MCF 10A (cell line): ENCODE results near the gene PCDHGA6. TPM values are rescaled to one million over a fixed set of nuclear protein-coding genes. Genes with fewer than 3 reads are reported as not detected.
"Not testable (repeated sequence)": the region's sequence is repeated elsewhere in the genome, so short reads cannot be mapped to it uniquely, and the experiment has no call there.

ENCODE experiments used
- BruUV-seq: library from RNA; stranded (reverse); fragments of 400-500 nt; replicated peaks from 2 replicates; lab custom pipeline; 2021; lab: Mats Ljungman, UMichigan
- CTCF ChIA-PET: fragments of 300-600 bp; sonication (Branson Sonifier 250); formaldehyde crosslinking; extraction: SDS; loops from one replicate; lab custom pipeline; 2021; ENCODE audit warnings: antibody characterized with exemption, inconsistent platforms; lab: Yijun Ruan, JAX
- POLR2A ChIA-PET: fragments of 300-600, 350-650 bp; sonication (Branson Sonifier 250); formaldehyde crosslinking; extraction: SDS; loops from one replicate; lab custom pipeline; 2020; ENCODE audit warnings: antibody characterized with exemption, inconsistent platforms; lab: Yijun Ruan, JAX
- DNase-seq: peaks from one replicate; pipeline ENCODE4 v3.0.0-alpha.2; 2018; ENCODE audit not compliant: unreplicated experiment
- H3K27ac Mint-ChIP-seq: one replicate; pipeline ENCODE4 v1.8.0; 2022; ENCODE audit warnings: mild to moderate bottlenecking, low read depth, mixed read lengths; ENCODE audit not compliant: unreplicated experiment
- H3K27me3 Mint-ChIP-seq: one replicate; pipeline ENCODE4 v1.8.0; 2022; ENCODE audit warnings: mixed read lengths; ENCODE audit not compliant: insufficient read depth, unreplicated experiment
- H3K36me3 Mint-ChIP-seq: one replicate; pipeline ENCODE4 v1.8.0; 2022; ENCODE audit warnings: mild to moderate bottlenecking, moderate library complexity, mixed read lengths; ENCODE audit not compliant: insufficient read depth, unreplicated experiment
- H3K4me1 Mint-ChIP-seq: one replicate; pipeline ENCODE4 v1.8.0; 2022; ENCODE audit warnings: mixed read lengths; ENCODE audit not compliant: insufficient read depth, unreplicated experiment
- H3K4me3 Mint-ChIP-seq: one replicate; pipeline ENCODE4 v1.8.0; 2022; ENCODE audit warnings: mild to moderate bottlenecking, moderate library complexity, mixed read lengths; ENCODE audit not compliant: unreplicated experiment
- H3K9me3 Mint-ChIP-seq: one replicate; pipeline ENCODE4 v1.8.0; 2022; ENCODE audit warnings: mixed read lengths; ENCODE audit not compliant: unreplicated experiment
- intact Hi-C: fragments of 100-400 bp; cut with micrococcal nuclease; formaldehyde crosslinking; loops from 2 replicates; pipeline ENCODE4 v1.14.1; 2022
- total RNA-seq: library from RNA; stranded (reverse); gene quantifications from 2 replicates; pipeline ENCODE4 v1.2.3, GENCODE V29; 2022
- TF ChIP-seq, protein P1 (sequence below): fragments of 200-600 bp; IDR thresholded peaks from one replicate; pipeline ENCODE4 v1.8.0; 2022; ENCODE audit warnings: antibody characterized with exemption, mild to moderate bottlenecking; ENCODE audit not compliant: unreplicated experiment

PCDHGA6 gene
- total RNA-seq, 1 experiment from 2014 or later: 0.44 TPM

DNA sequence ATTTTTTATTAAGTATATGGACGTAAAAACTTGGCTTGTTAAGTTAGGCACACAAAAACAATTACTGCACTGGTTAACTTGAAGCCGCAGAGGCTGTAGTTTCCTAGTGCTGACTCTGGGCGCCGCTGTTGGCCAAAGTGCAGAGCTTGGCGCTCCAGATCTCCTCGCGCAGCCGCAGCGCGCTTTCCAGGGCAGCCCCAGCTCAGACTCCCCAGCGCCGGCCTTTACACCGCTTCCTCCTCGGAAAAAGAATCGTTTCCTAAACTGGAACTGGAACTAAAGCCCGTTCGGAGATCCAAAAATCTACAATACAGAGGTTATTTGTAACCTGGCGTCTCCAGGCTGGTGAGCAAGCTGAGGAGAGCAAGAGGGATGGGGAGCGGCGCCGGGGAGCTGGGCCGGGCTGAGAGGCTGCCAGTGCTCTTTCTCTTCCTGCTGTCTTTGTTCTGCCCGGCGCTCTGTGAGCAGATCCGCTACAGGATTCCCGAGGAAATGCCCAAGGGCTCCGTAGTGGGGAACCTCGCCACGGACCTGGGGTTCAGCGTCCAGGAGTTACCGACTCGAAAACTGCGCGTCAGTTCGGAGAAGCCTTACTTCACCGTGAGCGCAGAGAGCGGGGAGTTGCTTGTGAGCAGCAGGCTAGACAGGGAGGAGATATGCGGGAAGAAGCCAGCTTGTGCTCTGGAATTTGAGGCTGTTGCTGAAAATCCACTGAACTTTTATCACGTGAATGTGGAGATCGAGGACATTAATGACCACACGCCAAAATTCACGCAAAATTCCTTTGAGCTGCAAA, 24.3 kb downstream of the PCDHGA6 start, which contains the start of gene PCDHGB5:
Gene PCDHGB5, plus strand, starts transcription at position 192 of the 796 bp plus-strand sequence. Its CDS starts 181 bp downstream, at position 373.
- Mint-ChIP-seq H3K27ac (peak within 1 kb of the TSS; percentile 70), H3K9me3 (peaks cover 36% of the 10 kb centered on the region), H3K4me3 (peak within 1 kb of the TSS; percentile 57)
- TSS peak; percentile 58 for BruUV-seq
- H3K27me3 Mint-ChIP-seq, H3K4me1 Mint-ChIP-seq, intact Hi-C loops, H3K36me3 Mint-ChIP-seq, DNase-seq: not testable (repeated sequence)
- ChIA-PET CTCF (interaction anchor here (0.6 to 3.7 kb wide), 17 partner anchors 8 to 206 kb away, joined by 3 to 32 read pairs (median 3); partner anchors contain the start of genes PCDHB14 and PCDHGC3), POLR2A (interaction anchor here (0.6 to 1.5 kb wide), 5 partner anchors 163 to 435 kb away, joined by 3 to 6 read pairs (median 3); partner anchors contain the start of gene PCDHB14)
- TF ChIP-seq, protein P1, sequence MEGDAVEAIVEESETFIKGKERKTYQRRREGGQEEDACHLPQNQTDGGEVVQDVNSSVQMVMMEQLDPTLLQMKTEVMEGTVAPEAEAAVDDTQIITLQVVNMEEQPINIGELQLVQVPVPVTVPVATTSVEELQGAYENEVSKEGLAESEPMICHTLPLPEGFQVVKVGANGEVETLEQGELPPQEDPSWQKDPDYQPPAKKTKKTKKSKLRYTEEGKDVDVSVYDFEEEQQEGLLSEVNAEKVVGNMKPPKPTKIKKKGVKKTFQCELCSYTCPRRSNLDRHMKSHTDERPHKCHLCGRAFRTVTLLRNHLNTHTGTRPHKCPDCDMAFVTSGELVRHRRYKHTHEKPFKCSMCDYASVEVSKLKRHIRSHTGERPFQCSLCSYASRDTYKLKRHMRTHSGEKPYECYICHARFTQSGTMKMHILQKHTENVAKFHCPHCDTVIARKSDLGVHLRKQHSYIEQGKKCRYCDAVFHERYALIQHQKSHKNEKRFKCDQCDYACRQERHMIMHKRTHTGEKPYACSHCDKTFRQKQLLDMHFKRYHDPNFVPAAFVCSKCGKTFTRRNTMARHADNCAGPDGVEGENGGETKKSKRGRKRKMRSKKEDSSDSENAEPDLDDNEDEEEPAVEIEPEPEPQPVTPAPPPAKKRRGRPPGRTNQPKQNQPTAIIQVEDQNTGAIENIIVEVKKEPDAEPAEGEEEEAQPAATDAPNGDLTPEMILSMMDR: peak; percentile 56

DNA sequence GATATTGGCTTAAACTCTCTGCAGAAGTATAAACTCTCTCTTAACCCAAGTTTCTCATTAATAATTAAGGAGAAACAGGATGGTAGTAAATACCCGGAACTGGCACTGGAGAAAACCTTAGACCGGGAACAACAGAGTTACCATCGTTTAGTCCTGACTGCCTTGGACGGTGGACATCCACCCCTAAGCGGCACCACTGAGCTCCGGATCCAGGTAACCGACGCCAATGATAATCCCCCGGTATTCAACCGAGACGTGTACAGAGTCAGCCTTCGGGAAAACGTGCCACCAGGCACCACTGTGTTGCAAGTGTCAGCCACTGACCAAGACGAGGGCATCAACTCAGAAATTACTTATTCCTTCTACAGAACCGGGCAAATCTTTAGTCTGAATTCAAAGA, 24.9 kb downstream of the PCDHGA6 start:
- no peak overlapping the region for H3K27ac Mint-ChIP-seq
- POLR2A ChIA-PET: no interaction called here
- H3K27me3 Mint-ChIP-seq: no peaks in the 10 kb centered on the region
- peaks cover 36% of the 10 kb centered on the region for H3K9me3 Mint-ChIP-seq
- DNase-seq: no peak
- peaks cover 5% of the 10 kb centered on the region for H3K36me3 Mint-ChIP-seq
- no peaks in the 10 kb centered on the region for H3K4me1 Mint-ChIP-seq
- CTCF ChIA-PET: interaction anchor here (0.6 to 3.7 kb wide), 5 partner anchors 56 to 167 kb away, joined by 3 to 32 read pairs (median 3); no protein-coding TSS in a partner anchor
- no TSS peak for BruUV-seq
- no peak overlapping the region for H3K4me3 Mint-ChIP-seq
- intact Hi-C loops: no loop called here
- TF ChIP-seq, protein P1: no peak

DNA sequence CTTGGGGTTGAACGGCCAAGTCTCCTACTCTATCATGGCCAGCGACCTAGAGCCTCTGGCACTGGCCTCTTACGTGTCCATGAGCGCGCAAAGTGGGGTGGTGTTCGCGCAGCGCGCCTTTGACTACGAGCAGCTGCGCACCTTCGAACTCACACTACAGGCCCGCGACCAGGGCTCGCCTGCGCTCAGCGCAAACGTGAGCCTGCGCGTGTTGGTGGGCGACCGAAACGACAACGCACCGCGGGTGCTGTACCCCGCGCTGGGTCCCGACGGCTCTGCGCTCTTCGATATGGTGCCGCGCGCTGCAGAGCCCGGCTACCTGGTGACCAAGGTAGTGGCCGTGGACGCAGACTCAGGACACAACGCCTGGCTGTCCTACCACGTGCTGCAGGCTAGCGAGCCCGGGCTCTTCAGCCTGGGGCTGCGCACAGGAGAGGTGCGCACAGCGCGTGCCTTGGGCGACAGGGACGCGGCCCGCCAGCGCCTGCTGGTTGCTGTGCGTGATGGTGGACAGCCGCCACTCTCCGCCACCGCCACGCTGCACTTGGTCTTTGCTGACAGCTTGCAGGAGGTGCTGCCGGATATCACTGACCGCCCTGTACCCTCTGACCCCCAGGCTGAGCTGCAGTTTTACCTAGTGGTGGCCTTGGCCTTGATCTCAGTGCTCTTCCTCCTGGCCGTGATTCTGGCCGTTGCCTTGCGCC, 26.0 kb downstream of the PCDHGA6 start:
- Mint-ChIP-seq H3K4me1 (no peaks in the 10 kb centered on the region), H3K27ac (no peak overlapping the region), H3K4me3 (no peak overlapping the region), H3K36me3 (peaks cover 5% of the 10 kb centered on the region), H3K9me3 (peaks cover 28% of the 10 kb centered on the region), H3K27me3 (no peaks in the 10 kb centered on the region)
- DNase-seq: no peak
- TF ChIP-seq, protein P1: no peak
- CTCF ChIA-PET: interaction anchor here (0.7 to 2.2 kb wide), 6 partner anchors 14 to 164 kb away, joined by 3 to 8 read pairs (median 3); partner anchors contain the start of genes PCDHGA10 and PCDHGA7
- no TSS peak for BruUV-seq
- intact Hi-C loops: no loop called here
- POLR2A ChIA-PET: interaction anchor here (1.1 kb wide), 1 partner anchor 158 kb away, joined by 3 read pairs; no protein-coding TSS in a partner anchor
